GM23248 (cell line): ENCODE results near the gene KRTAP10-9.

Experiments used
- EZH2 ChIP-seq: fragments of 200-600 bp; sonication (generic); IDR thresholded peaks from 2 replicates; pipeline ENCODE4 v1.6.1; 2018; ENCODE audit warnings: antibody characterized with exemption, mild to moderate bottlenecking; ENCODE audit not compliant: insufficient read depth, poor library complexity, severe bottlenecking
- EZH2phosphoT487 ChIP-seq: fragments of 200-600 bp; sonication (generic); IDR thresholded peaks from 2 replicates; pipeline ENCODE4 v1.6.1; 2018; ENCODE audit warnings: antibody characterized with exemption, moderate library complexity, mild to moderate bottlenecking, low read depth; ENCODE audit not compliant: insufficient read depth

GRCh38 chr21:44618909-44619308 is 8.0 kb upstream of the KRTAP10-9 start:
- TF ChIP-seq EZH2 = no peak
- no peak for TF ChIP-seq EZH2phosphoT487
